Adrenal gland (tissue), 5 donors: Measurements from ENCODE around the gene ATP8A2.

ENCODE experiments used
- POLR2A ChIP-seq, 2 donors: fragments of 450-650 bp; IDR thresholded peaks; one replicate each; pipeline ENCODE4 v1.6.1; 2017; ENCODE audit warnings: antibody characterized with exemption in 2 of 2, mild to moderate bottlenecking in 2 of 2, moderate library complexity in 1 of 2
- TF ChIP-seq, protein P1 (sequence below), 6 experiments: fragments of 450-650 bp in 4 of 6; fragments of 200-600 bp in 2 of 6; sonication (generic) in 1 of 6; IDR thresholded peaks; 1 replicate in 5 of 6; 2 replicates in 1 of 6; pipeline versions ENCODE4 v1.5.1 to v1.8.0; 2016 to 2021; ENCODE audit warnings: antibody characterized with exemption in 6 of 6, mild to moderate bottlenecking in 2 of 6, moderate library complexity in 1 of 6
- donor health status: DM: no; HTN: no; CAD: no.

GRCh38 chr13:25881971-25882451, 510.2 kb downstream of the ATP8A2 start:
- TF ChIP-seq, protein P1, sequence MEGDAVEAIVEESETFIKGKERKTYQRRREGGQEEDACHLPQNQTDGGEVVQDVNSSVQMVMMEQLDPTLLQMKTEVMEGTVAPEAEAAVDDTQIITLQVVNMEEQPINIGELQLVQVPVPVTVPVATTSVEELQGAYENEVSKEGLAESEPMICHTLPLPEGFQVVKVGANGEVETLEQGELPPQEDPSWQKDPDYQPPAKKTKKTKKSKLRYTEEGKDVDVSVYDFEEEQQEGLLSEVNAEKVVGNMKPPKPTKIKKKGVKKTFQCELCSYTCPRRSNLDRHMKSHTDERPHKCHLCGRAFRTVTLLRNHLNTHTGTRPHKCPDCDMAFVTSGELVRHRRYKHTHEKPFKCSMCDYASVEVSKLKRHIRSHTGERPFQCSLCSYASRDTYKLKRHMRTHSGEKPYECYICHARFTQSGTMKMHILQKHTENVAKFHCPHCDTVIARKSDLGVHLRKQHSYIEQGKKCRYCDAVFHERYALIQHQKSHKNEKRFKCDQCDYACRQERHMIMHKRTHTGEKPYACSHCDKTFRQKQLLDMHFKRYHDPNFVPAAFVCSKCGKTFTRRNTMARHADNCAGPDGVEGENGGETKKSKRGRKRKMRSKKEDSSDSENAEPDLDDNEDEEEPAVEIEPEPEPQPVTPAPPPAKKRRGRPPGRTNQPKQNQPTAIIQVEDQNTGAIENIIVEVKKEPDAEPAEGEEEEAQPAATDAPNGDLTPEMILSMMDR (IDR thresholded peaks at IDR 0.05) = no peak
- TF ChIP-seq POLR2A (IDR thresholded peaks at IDR 0.05) = no peak
